HG03521 (cell line): ENCODE data around the gene CHST2.
A peak's percentile ranks its signal among the peaks of the same experiment; 100 is the strongest.

Experiments used
- ATAC-seq: cut with Tn5 transposase; IDR thresholded peaks from one replicate; pipeline ENCODE4 v1.9.1; 2021; ENCODE audit warnings: mild to moderate bottlenecking, moderate library complexity; ENCODE audit not compliant: unreplicated experiment

Gene CHST2

GRCh38 chr3:143098032-143098764 lies 21.4 kb upstream of the CHST2 start:
- no peak for ATAC-seq

DNA sequence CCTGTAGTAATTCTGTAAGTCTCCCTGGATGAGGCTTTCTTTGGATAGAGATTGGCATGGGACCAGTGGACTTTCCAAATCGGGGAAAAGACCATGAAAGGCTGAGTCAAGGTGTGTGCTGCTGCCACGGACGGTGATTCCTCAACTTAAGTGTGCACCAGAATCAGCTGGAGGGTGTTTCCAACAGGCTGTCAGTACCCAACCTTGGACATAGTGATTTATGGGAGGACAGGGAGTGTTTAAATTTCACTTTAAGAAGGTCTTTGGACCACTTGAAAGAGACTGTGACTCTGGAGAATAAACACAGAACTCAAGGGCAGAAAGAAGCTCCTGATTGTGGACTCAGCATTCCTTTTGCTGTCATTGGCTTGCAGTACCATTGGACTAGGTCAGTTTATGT lies 20.4 kb upstream of the CHST2 start:
- ATAC-seq = no peak

DNA sequence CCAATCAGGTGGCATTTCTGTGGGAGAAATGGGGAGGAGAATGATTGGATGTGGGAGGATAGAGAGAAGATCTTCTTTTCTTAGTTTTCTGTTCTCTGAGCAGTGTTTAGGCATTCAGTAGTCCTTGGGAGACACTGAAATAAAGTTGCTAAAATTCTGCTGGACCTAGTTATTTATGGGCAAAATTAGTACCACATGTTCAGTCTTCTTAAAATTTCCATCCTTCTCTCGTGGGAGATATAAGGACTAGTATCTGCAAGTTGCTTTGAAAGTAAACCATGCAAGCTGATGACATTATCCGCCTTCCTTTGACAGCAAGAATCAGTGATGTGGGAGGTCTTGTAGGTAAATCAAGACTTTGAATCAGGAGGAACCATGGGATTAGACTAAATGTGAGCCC lies 19.9 kb upstream of the CHST2 start:
- no peak for ATAC-seq

GRCh38 chr3:143100451-143100850 lies 19.1 kb upstream of the CHST2 start:
- ATAC-seq = no peak

DNA sequence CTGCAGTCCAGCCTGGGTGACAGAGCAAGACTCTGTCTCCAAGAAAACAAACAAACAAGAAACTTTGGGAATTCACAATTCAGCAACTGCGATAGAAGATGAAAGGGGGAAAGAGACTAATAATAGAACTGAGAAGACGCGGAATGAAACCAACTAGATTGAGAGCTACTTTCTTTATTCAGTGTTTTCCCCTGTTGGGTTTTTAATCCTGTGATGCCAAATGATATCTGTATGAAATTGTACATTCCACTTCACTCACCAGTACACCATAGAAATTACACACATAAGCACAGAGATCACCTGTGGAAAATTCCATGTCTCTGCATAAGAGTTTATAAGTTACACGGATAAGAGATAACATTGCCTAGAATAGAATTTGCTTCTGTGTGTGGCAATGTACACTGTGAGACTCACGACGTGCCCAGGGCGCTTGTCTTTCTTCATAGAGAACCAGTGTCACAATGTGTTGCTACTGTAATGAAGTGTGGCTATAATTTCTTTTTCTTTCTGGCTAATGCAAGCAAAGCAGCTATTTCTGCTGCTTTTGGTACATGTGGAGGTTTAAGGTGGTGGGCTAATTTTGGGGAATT lies 17.7 kb upstream of the CHST2 start:
- ATAC-seq = no peak

DNA sequence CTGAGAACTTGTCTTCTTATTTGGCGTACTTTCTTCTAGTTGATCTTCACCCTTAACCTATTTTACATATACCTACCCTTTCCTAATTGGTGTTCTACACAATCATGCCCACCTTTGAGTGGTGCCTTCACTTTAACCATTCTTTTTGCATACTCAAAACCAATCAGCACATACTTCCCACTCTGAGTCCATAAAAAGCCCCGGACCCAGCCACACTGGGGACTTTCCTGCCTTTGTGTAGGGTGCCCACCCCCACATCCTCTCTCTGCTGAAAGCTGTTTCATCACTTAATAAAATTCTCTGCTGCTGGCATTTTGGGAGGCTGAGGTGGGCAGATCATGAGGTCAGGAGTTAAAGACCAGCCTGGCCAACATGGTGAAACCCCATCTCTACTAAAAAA lies 15.9 kb upstream of the CHST2 start:
- ATAC-seq = no peak

DNA sequence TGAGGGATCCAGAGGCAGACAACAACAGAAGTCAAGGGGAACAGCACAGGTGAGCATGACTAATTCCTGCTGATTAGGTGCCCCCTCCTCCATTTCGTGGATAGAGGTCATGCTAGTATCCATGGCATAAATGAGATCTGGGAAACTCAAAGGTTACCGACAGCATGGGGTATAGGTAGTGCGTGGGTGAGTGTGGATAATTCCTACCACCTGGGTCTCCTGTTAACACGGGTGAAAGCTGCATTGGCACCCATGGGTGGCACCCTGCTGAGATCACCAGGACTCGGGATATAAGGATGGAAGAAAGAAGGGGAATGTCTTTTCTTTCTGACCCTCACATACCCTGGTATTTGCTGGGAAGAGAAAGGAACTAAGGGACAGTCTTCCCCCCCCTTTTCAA lies 14.4 kb upstream of the CHST2 start:
- no peak for ATAC-seq

GRCh38 chr3:143109861-143110260 lies 9.7 kb upstream of the CHST2 start:
- no peak for ATAC-seq

GRCh38 chr3:143110371-143110770 lies 9.2 kb upstream of the CHST2 start:
- ATAC-seq = no peak

GRCh38 chr3:143118630-143119008 lies 952 bp upstream of the CHST2 start:
- ATAC-seq = no peak

GRCh38 chr3:143119974-143120715 lies 574 bp downstream of the CHST2 start:
- ATAC-seq = peak; percentile 12

DNA sequence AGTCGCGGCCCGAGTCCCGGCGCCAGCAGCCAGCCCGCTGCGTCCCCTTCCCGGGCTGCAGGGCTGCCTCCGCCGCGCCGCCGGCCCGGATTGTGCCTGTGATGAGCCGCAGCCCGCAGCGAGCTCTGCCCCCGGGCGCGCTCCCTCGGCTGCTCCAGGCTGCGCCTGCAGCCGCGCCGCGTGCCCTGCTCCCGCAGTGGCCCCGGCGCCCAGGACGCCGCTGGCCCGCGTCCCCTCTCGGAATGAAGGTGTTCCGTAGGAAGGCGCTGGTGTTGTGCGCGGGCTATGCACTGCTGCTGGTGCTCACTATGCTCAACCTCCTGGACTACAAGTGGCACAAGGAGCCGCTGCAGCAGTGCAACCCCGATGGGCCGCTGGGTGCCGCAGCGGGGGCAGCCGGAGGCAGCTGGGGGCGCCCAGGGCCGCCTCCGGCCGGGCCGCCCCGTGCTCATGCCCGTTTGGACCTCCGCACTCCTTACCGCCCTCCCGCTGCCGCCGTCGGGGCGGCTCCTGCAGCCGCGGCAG lies 1.2 kb downstream of the CHST2 start:
- ATAC-seq = peak; percentile 26

- ATAC-seq = no peak
Measured at GRCh38 chr3:143121241-143122088, 1.9 kb downstream of the CHST2 start.

DNA sequence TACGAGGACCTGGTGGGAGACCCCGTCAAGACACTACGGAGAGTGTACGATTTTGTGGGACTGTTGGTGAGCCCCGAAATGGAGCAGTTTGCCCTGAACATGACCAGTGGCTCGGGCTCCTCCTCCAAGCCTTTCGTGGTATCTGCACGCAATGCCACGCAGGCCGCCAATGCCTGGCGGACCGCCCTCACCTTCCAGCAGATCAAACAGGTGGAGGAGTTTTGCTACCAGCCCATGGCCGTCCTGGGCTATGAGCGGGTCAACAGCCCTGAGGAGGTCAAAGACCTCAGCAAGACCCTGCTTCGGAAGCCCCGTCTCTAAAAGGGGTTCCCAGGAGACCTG lies 2.5 kb downstream of the CHST2 start:
- ATAC-seq = no peak

- no peak for ATAC-seq
Measured at GRCh38 chr3:143122608-143123352, 3.2 kb downstream of the CHST2 start.

DNA sequence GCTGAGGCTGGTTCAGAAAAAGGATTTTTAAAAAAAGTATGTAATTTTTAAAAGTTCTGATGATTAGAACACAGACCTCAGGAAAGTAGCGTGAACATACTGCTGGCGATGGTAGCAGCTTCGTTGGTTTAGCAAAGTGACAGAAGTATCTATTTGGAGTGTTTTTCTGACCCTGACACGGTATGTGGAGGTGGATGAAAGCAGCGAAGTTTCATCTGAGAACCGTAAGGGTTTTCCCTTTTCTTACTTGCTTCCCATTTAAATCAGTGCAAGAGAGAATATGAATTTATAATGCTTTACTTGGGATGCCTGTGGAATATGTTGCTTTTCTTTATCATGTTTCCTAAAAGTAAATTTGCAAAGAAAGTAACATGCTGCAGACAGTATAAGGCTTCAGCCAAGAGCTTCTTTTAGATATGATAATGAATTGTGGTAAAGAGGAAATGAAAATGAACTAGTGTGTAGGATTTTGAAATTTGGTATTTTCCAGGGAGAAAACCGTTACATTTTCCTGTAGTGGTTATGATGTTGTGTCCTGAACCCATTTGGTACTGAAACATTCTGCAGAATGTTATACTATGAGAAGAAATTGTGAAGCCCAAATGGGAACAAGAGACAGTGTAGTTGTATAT lies 3.9 kb downstream of the CHST2 start:
- no peak for ATAC-seq

GRCh38 chr3:143124601-143125520 lies 5.3 kb downstream of the CHST2 start:
- ATAC-seq = no peak

DNA sequence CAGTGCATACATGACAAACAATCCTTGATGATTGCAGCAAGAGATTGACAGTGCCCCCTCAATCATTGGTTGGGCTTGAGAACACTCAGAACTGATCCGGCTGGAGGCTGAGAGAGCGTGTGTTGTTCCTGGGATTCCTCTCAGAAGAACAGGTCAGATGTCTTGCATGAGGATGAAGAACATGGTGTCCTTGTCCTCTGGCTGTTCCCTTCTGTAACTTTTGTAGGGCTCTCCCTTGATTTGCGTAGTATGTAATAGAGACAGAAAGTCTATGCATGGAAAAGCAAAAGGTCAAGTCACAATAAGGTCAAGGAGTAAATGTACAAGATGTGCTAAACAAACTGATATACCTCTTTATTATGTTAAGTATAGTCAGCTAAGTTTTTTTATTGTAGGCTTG lies 8.2 kb downstream of the CHST2 start:
- no peak for ATAC-seq
